ENCODE measurements around the gene AGXT2. TPM values are rescaled to one million over a fixed set of nuclear protein-coding genes. Genes with fewer than 3 reads are reported as not detected.

AGXT2 gene, protein sequence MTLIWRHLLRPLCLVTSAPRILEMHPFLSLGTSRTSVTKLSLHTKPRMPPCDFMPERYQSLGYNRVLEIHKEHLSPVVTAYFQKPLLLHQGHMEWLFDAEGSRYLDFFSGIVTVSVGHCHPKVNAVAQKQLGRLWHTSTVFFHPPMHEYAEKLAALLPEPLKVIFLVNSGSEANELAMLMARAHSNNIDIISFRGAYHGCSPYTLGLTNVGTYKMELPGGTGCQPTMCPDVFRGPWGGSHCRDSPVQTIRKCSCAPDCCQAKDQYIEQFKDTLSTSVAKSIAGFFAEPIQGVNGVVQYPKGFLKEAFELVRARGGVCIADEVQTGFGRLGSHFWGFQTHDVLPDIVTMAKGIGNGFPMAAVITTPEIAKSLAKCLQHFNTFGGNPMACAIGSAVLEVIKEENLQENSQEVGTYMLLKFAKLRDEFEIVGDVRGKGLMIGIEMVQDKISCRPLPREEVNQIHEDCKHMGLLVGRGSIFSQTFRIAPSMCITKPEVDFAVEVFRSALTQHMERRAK
- total RNA-seq (not detected), polyA plus RNA-seq (0.05 TPM)

DNA sequence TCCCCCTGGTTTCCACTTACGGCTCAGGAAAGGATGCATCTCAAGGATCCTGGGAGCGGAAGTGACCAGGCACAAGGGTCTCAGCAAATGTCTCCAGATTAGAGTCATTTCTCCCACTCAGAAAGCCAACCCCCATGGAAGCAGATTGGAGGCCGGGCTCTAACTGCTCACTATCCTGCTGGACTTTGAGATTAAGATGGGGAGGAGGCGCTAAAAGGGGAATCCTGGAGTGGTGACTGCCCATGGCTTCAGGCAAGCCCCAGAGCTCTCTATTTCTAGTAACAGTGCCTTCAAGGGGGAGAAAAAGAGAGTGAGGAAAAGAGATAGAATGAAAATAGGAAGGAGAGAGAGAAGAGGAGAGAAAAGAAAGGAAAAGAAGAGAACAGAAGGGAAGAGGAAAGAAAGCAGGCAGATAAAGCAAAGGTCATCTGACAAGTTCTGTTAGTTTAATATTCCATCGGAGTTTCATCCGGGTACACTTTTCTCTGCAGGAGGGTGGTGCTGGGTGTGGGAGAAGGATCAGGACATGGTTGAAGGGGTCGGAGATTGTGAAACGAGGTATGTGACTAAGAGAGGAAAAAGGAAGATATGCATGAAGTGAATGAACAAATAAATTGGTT, at the start of gene AGXT2:
Gene AGXT2, minus strand, starts transcription at position 165 of the 620 bp plus-strand sequence. Its CDS starts 57 bp downstream, at position 108.
- WGBS = 80% methylated on average over 8 of the region's 8 CpGs
- no peaks in the 10 kb centered on the region for H3K4me1 ChIP-seq (ENCODE audit: insufficient read depth)
- no peak within 1 kb of the TSS for H3K4me3 ChIP-seq (ENCODE audit: low read depth, low read length)
- no peak within 1 kb of the TSS for H3K27ac ChIP-seq (ENCODE audit: low read depth)
- no peaks in the 10 kb centered on the region for H3K36me3 ChIP-seq (ENCODE audit: insufficient read depth)
- DNase-seq (ENCODE audit: extremely low spot score) = no peak

DNA sequence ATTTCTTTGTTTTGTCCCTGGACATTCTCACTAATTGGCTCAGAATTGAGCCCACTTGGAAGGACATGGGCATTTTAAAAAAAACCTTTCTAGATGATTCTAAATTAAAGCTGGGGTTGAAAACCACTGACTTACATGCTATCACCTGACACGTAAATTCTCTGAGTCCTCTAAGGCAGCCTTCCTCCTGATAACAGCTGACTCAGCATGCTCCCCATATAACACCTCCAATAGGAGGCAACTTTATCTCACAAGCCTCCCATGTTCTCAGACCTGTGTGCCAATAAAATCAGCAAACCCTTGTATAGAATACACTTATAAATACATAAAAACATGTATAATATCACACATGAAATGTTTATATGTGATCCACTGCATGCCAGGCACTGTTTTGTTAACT, 49.2 kb upstream of the AGXT2 start:
- Histone ChIP-seq H3K4me1 (ENCODE audit: insufficient read depth) (no peaks in the 10 kb centered on the region), H3K4me3 (ENCODE audit: low read depth, low read length) (no peak overlapping the region), H3K27ac (ENCODE audit: low read depth) (no peak overlapping the region), H3K36me3 (ENCODE audit: insufficient read depth) (no peaks in the 10 kb centered on the region)
- WGBS = 88% methylated on average over 1 of the region's 1 CpG
- DNase-seq (ENCODE audit: extremely low spot score) = no peak

DNA sequence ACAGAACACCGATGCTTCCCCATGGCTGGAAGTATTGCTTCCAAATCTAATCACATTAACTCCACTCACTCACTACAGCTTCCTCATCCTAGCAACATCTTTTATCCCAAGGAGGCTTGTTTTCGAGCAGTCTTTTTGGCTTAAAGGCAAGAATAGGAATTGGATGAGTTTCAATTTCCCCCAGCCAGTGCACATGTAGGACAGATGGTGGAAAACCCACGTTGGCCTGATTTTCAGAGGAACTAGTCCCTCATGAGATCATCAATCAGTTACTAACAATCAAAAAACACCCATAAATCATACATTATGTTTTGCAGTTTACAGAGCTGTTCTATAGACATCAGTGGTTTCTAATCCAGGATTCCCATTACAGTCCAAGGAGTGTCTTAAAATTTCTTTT, 48.5 kb upstream of the AGXT2 start:
- DNase-seq (ENCODE audit: extremely low spot score) = no peak
- WGBS = 41% methylated on average over 3 of the region's 3 CpGs

DNA sequence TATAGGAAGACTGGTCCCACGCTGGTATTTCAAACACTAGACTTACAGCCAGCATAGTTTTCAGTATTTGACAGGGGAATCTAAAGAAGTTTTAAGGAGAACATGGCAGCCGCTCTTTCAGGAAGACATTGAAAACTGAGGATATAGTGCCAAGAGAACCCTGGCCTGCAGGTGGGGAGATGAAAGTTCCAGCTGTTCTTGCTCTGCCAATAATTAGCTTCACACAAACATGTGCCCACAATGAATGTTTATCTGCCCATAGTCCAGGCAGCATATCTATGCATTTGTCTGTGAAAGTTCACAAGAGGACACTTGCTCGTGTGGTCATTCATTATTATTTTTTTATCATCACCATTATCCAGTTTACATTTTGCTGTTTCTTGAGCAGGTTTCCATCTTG, 47.6 kb upstream of the AGXT2 start:
- WGBS = 78% methylated on average over 3 of the region's 3 CpGs
- Histone ChIP-seq H3K36me3 (ENCODE audit: insufficient read depth) (no peaks in the 10 kb centered on the region), H3K4me1 (ENCODE audit: insufficient read depth) (no peaks in the 10 kb centered on the region), H3K27ac (ENCODE audit: low read depth) (no peak overlapping the region), H3K4me3 (ENCODE audit: low read depth, low read length) (no peak overlapping the region)
- DNase-seq (ENCODE audit: extremely low spot score) = no peak

More for the DNA sequence above, 48.5 kb upstream of the AGXT2 start:
- no peaks in the 10 kb centered on the region for H3K36me3 ChIP-seq (ENCODE audit: insufficient read depth)
- H3K4me1 ChIP-seq (ENCODE audit: insufficient read depth) = no peaks in the 10 kb centered on the region
- H3K27ac ChIP-seq (ENCODE audit: low read depth) = no peak overlapping the region
- H3K4me3 ChIP-seq (ENCODE audit: low read depth, low read length) = no peak overlapping the region

DNA sequence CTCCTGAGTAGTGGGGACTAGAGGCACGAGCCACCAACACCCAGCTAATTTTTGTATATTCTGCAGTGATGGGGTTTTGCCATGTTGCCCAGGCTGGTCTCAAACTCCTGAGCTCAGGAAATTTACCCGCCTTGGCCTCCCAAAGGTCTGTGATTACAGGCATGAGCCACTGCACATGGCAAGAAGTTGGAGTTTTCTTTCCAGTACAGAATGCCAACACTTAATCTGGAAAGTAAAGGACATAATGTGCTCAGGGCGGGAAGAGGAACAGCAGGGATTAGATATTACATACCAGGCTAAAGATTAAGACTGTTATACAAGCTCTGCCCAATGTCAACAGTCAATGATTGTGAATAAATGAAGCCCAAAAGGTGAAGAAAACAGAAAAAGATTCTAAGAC, 47.2 kb upstream of the AGXT2 start:
- H3K36me3 ChIP-seq (ENCODE audit: insufficient read depth) = no peaks in the 10 kb centered on the region
- WGBS = 74% methylated on average over 3 of the region's 3 CpGs
- H3K27ac ChIP-seq (ENCODE audit: low read depth) = no peak overlapping the region
- no peak overlapping the region for H3K4me3 ChIP-seq (ENCODE audit: low read depth, low read length)
- DNase-seq (ENCODE audit: extremely low spot score) = no peak
- H3K4me1 ChIP-seq (ENCODE audit: insufficient read depth) = no peaks in the 10 kb centered on the region

DNA sequence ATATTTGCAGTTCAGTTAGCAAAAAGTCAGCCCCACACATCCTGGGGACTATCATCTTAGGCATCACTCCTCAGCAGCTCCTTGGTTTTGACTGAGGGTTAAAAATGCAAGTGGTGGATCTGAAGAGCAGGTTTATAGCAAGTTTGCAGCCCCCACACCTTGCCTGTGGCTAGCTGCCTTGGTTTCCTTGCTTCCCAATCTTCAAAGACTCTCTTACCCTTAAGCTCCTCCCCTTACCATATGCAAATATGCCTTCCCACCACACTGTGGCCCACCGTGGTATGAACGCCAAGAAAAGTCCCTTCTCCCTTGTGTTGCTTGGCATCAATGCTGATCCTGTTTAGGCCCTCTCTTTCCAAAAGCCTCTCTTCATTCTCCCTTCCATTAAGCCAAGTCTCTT, 45.0 kb upstream of the AGXT2 start:
- DNase-seq (ENCODE audit: extremely low spot score) = no peak

DNA sequence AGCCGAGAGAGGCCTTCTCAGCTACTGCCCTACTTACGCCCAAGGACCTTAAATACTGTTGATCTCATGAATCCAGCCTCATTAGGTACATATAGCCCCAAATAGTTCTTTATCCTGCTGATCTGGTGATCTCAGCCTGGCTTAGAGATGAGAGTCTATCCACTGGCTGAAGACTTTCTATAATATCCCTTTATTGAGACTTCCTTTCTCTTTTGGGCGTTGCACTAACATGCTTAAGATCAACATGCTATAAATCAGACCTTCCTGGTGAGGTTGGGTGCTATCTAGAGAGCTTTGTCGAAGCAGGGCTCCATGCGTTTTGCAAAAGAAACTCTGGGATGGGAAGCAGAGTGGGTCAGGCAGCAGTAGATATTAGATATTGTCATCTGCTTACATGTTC, 44.0 kb upstream of the AGXT2 start:
- H3K27ac ChIP-seq (ENCODE audit: low read depth) = no peak overlapping the region
- no peak overlapping the region for H3K4me3 ChIP-seq (ENCODE audit: low read depth, low read length)
- 76% methylated on average over 5 of the region's 5 CpGs for WGBS
- no peaks in the 10 kb centered on the region for H3K36me3 ChIP-seq (ENCODE audit: insufficient read depth)
- no peaks in the 10 kb centered on the region for H3K4me1 ChIP-seq (ENCODE audit: insufficient read depth)
- DNase-seq (ENCODE audit: extremely low spot score) = no peak

More for the DNA sequence above, 45.0 kb upstream of the AGXT2 start:
- no peaks in the 10 kb centered on the region for H3K4me1 ChIP-seq (ENCODE audit: insufficient read depth)
- H3K4me3 ChIP-seq (ENCODE audit: low read depth, low read length) = no peak overlapping the region
- H3K27ac ChIP-seq (ENCODE audit: low read depth) = no peak overlapping the region
- no peaks in the 10 kb centered on the region for H3K36me3 ChIP-seq (ENCODE audit: insufficient read depth)
- WGBS = 85% methylated on average over 2 of the region's 2 CpGs

DNA sequence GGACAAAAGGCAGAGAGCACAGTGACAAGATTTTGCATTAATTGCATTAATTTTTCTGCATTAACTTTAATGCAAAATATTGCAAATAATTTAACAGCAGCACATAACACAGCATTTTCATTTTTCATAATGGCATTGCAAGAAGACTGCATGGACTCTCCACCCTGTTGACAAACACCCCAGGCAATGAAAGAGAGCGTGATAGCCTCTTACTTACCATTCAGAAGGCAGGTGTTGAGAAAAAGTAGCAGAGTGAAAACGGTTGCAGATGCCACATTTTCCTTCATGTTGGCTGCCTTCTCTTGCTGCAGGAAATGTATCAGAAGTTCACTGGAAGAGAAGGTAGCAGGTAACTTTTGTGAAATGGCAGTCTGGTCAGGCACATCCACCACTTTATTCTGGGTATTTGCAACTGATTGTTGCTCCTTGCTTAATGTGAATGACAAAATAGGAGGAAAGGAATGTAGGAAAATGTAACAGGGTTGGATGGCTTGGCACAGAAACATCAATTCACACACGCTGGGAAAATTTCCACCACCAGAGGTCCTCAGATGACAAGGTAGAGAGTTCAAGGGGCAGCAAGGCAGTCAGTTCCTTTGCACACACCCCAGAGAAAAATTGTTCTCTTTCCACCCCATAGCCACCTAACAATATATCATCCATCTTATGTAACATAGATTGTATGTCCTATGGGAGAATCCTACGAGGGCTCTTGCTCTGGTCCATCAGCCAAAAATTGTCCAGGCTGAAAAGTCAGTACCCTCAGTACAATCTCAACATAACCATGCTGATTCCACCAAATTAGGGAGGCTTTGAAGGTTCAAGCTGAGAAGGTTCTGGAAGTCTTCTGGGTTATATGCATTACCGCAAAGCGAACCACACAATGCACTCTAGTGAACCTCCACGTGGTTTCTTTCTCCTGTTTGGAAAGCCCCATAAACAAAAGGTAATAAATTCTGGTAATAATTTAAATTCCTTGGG, 41.9 kb upstream of the AGXT2 start:
- Histone ChIP-seq H3K36me3 (ENCODE audit: insufficient read depth) (no peaks in the 10 kb centered on the region), H3K27ac (ENCODE audit: low read depth) (no peak overlapping the region), H3K4me3 (ENCODE audit: low read depth, low read length) (no peak overlapping the region), H3K4me1 (ENCODE audit: insufficient read depth) (no peaks in the 10 kb centered on the region)
- DNase-seq (ENCODE audit: extremely low spot score) = no peak
- 73% methylated on average over 7 of the region's 7 CpGs for WGBS

DNA sequence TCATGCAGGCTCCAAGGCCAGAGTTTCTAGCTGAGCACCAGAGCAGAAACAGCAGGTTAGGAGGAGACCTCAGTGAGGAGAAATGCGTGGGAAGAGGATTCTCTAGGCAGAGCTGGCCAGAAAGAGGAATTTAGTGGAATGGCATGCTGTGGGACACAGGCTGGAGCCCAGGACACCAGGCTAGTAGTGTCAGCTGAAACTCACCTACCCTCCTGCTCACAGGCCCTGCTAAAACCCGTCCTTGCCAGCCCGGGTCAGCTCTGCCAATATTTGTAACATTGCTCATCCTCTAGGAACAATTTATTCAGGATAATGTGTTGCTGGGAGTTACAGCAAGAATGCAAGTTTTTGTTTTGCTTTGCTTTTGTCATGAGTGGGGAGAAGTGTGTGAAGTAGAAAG, 40.2 kb upstream of the AGXT2 start:
- no peak for DNase-seq (ENCODE audit: extremely low spot score)
- Histone ChIP-seq H3K27ac (ENCODE audit: low read depth) (no peak overlapping the region), H3K4me3 (ENCODE audit: low read depth, low read length) (no peak overlapping the region), H3K36me3 (ENCODE audit: insufficient read depth) (no peaks in the 10 kb centered on the region), H3K4me1 (ENCODE audit: insufficient read depth) (no peaks in the 10 kb centered on the region)
- WGBS = 57% methylated on average over 3 of the region's 3 CpGs

DNA sequence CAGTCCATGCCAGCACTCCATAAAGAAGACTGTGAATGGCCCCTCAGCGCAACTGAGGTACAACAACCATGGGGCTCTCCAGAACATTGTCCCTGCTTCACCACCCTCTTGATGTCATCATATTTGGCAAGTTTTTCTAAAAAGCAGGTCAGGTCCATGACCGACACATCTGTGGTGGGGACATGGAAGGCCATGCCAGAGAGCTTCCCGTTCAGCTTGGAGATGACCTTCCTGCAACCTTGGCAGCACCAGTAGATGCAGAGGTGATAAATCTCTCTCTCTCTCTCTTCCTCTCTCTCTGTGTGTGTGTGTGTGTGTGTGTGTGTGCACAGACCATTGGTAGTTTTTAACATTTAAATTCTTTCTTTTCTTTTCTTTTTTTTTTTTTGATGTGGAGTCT, 35.4 kb upstream of the AGXT2 start:
- H3K4me3 ChIP-seq (ENCODE audit: low read depth, low read length) = no peak overlapping the region
- no peaks in the 10 kb centered on the region for H3K36me3 ChIP-seq (ENCODE audit: insufficient read depth)
- DNase-seq (ENCODE audit: extremely low spot score) = no peak
- H3K27ac ChIP-seq (ENCODE audit: low read depth) = no peak overlapping the region
- H3K4me1 ChIP-seq (ENCODE audit: insufficient read depth) = no peaks in the 10 kb centered on the region
- 87% methylated on average over 3 of the region's 3 CpGs for WGBS

DNA sequence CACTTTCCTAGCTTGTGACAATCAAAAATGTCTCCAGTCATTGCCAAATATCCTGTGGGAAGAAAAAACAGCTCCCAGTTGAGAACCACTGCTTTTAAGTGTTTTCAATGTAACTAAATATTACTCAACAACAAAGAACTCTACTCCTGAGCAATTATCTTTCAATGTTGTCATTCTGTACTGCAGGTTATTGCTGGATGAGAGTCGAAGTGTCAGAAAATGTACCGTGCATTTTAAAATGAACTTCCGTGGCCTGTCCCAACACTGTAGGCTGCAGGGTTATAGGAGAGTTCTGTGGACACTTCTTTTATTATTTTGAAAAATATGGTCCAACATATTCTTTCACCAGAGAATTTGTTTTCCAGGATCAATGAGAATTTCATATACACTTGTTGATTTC, 34.8 kb upstream of the AGXT2 start:
- 96% methylated on average over 3 of the region's 3 CpGs for WGBS
- no peaks in the 10 kb centered on the region for H3K36me3 ChIP-seq (ENCODE audit: insufficient read depth)

DNA sequence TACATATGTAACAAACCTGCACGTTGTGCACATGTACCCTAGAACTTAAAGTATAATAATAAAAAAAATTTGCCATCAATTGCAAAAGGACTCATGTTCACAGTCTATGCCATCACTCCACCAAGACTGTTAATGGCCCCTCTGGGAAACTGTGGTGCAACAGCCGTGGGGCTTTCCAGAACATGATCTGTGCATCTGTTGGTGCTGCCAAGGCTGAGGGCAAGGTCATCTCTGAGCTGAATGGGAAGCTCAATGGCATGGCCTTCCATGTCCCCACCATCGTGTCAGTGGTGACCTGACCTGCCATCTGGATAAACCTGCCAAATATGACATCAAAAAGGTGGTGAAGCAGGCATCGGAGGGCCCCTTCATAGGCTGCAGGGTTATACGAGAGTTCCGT, 33.4 kb upstream of the AGXT2 start:
- no peaks in the 10 kb centered on the region for H3K36me3 ChIP-seq (ENCODE audit: insufficient read depth)
- H3K27ac ChIP-seq (ENCODE audit: low read depth) = no peak overlapping the region
- H3K4me1 ChIP-seq (ENCODE audit: insufficient read depth) = no peaks in the 10 kb centered on the region
- 89% methylated on average over 6 of the region's 6 CpGs for WGBS
- H3K4me3 ChIP-seq (ENCODE audit: low read depth, low read length) = no peak overlapping the region
- DNase-seq (ENCODE audit: extremely low spot score) = no peak

More for the DNA sequence above, 34.8 kb upstream of the AGXT2 start:
- DNase-seq (ENCODE audit: extremely low spot score) = no peak
- H3K27ac ChIP-seq (ENCODE audit: low read depth) = no peak overlapping the region
- no peak overlapping the region for H3K4me3 ChIP-seq (ENCODE audit: low read depth, low read length)
- H3K4me1 ChIP-seq (ENCODE audit: insufficient read depth) = no peaks in the 10 kb centered on the region

DNA sequence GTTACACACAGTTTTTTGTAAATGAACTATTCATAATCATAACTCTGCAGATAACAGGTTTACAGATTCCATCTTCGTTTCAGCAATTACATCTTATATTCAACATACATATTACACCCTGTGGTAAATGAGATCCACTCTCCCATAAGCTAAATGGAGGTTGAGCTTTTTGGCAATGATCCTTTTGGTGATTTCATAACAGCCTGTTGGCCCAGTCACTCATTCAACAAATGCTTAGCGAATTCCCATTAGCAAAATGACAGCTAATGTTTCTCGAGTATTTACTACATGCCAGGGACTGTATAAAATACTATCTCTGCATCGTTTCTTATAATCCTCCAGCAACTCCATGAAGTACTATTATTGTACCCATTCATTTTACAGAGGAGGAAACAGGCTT, 25.4 kb upstream of the AGXT2 start:
- 59% methylated on average over 4 of the region's 4 CpGs for WGBS
- no peaks in the 10 kb centered on the region for H3K4me1 ChIP-seq (ENCODE audit: insufficient read depth)
- no peak for DNase-seq (ENCODE audit: extremely low spot score)
- H3K4me3 ChIP-seq (ENCODE audit: low read depth, low read length) = no peak overlapping the region
- no peaks in the 10 kb centered on the region for H3K36me3 ChIP-seq (ENCODE audit: insufficient read depth)
- H3K27ac ChIP-seq (ENCODE audit: low read depth) = no peak overlapping the region
